ENCODE data around the gene LIPE.

Gene LIPE

GRCh38 chr19:42397263-42398166, 29.7 kb downstream of the LIPE start:
- TF ChIP-seq, protein P1, sequence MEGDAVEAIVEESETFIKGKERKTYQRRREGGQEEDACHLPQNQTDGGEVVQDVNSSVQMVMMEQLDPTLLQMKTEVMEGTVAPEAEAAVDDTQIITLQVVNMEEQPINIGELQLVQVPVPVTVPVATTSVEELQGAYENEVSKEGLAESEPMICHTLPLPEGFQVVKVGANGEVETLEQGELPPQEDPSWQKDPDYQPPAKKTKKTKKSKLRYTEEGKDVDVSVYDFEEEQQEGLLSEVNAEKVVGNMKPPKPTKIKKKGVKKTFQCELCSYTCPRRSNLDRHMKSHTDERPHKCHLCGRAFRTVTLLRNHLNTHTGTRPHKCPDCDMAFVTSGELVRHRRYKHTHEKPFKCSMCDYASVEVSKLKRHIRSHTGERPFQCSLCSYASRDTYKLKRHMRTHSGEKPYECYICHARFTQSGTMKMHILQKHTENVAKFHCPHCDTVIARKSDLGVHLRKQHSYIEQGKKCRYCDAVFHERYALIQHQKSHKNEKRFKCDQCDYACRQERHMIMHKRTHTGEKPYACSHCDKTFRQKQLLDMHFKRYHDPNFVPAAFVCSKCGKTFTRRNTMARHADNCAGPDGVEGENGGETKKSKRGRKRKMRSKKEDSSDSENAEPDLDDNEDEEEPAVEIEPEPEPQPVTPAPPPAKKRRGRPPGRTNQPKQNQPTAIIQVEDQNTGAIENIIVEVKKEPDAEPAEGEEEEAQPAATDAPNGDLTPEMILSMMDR (IDR thresholded peaks at IDR 0.05): no peak

GRCh38 chr19:42396381-42397262, 30.6 kb downstream of the LIPE start:
- TF ChIP-seq, protein P1 (IDR thresholded peaks at IDR 0.05): no peak

DNA sequence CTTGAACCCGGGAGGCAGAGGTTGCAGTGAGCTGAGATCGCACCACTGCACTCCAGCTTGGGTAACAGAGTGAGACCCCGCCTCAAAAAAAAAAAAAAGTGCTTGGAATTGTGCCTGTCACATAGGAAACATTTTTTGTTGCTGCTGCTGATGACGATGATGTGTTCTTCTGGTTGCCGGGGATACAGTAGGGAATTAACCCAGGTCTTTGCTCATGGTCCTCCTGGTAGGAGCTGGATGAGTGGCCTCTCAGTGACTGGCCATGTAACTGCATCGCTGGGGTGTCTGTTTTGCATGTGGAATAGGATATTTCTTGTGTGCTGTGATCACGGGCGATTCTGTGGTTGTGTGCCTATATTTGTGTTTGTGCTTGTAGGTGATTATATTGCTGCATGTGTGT, 32.4 kb downstream of the LIPE start:
- TF ChIP-seq, protein P1 (IDR thresholded peaks at IDR 0.05): no peak

DNA sequence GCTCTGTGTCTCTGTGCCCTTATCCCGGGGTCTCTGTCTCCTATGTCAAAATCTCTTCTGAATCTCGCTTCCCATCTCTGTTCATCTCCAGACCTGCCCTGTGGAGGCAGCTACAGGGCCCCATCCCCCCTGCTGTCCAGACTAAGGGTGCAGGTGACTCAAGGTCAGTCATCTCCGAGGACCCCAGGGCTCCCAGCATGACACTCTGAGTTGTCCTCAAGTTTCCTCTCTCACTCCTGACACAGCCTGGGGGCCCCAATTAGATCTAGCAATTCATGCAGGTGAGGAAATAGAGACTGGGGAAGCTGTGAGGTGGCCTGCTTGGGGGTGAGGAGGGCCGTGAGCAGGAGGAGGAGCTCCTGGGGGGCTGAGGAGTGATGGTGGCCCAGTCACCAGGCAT, 35.0 kb downstream of the LIPE start:
- TF ChIP-seq, protein P1 (IDR thresholded peaks at IDR 0.05): no peak

GRCh38 chr19:42389899-42390298, 37.3 kb downstream of the LIPE start, which contains the start of gene CNFN:
Gene CNFN, minus strand, starts transcription at chr19:42390297. Its CDS starts 1,260 bp downstream, at chr19:42389037.
- TF ChIP-seq, protein P1 (IDR thresholded peaks at IDR 0.05): no peak

DNA sequence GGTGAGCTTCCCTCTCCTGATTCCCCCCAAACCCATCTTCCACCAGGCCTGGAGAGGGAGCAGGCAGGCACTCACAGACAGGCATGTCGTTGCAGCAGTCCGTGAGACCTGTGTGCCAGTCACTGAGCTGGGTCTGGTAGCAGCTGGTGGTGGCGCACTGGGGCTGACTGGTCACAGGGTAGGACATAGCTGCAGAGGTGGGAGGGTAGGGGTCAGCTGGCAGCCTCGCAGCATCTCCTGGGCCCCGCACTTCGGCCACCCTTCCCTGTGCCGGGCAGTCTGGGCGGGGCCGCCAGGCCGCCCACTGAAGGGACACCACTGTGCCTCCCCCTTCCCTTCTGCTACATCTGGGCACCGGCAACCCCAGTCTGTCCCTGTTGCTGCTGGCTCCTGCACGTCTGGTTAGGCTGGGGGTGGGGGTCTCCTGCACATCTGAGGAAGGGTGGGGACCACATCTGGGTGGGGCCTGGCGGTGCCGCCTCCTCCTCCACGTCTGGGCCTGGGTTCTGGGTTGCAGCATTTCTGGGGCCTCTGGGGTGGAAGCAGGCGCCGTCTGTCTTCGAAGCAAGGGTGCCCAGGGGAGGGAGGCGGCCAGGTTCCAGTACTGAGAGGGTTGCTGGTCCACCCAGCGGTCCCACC, 38.2 kb downstream of the LIPE start:
- TF ChIP-seq, protein P1 (IDR thresholded peaks at IDR 0.05): no peak
